ENCODE measurements around the gene ADAT1.

GRCh38 chr16:75626806-75627205 is 3.7 kb upstream of the ADAT1 start:
- TF ChIP-seq BACH2 (CRISPR knock-in tag; IDR thresholded peaks at IDR 0.05; ENCODE audit: borderline replicate concordance) (no peak), TSHZ2 (CRISPR knock-in tag; IDR thresholded peaks at IDR 0.05) (no peak), ZFP30 (CRISPR knock-in tag; IDR thresholded peaks at IDR 0.05) (no peak), ESRRG (CRISPR knock-in tag; IDR thresholded peaks at IDR 0.05) (no peak), ARNTL (CRISPR knock-in tag; IDR thresholded peaks at IDR 0.05; ENCODE audit: borderline replicate concordance, low read depth) (no peak), CREB5 (CRISPR knock-in tag; IDR thresholded peaks at IDR 0.05; ENCODE audit: low read depth) (no peak), TOX (CRISPR knock-in tag; IDR thresholded peaks at IDR 0.05; ENCODE audit: borderline replicate concordance) (no peak), POU6F1 (CRISPR knock-in tag; IDR thresholded peaks at IDR 0.05; ENCODE audit: borderline replicate concordance, low read depth) (no peak), ZNF565 (CRISPR knock-in tag; conservative IDR thresholded peaks at IDR 0.05; ENCODE audit: low read depth) (no peak)

Data from SK-N-SH treated with all-trans-retinoic acid at 6 μM for 48 hours (cell line).